Prostate gland (tissue), 2 donors: ENCODE data around the gene ELF2. TPM values are rescaled to one million over a fixed set of nuclear protein-coding genes. Genes with fewer than 3 reads are reported as not detected.
A peak's percentile ranks its signal among the peaks of the same experiment; 100 is the strongest.

ENCODE experiments used
- DNase-seq: peaks from one replicate; pipeline ENCODE4 v3.0.0-alpha.2; 2019; ENCODE audit warnings: low spot score
- H3K27ac ChIP-seq, 2 donors: fragments of 200-600 bp; sonication (generic); 2 replicates each; pipeline ENCODE4 v1.5.1; 2017 to 2019
- H3K27me3 ChIP-seq: fragments of 200-600 bp; sonication (generic); replicated peaks from 2 replicates; pipeline ENCODE4 v1.5.1; 2019; ENCODE audit not compliant: insufficient read depth
- H3K36me3 ChIP-seq, 2 donors: fragments of 200-600 bp; sonication (generic); 1 replicate in 1 of 2; 2 replicates in 1 of 2; pipeline versions ENCODE4 v1.5.1 to v1.8.1; 2017 to 2019
- H3K4me1 ChIP-seq: fragments of 200-600 bp; sonication (generic); replicated peaks from 2 replicates; pipeline ENCODE4 v1.5.1; 2019
- H3K4me3 ChIP-seq, 2 donors: fragments of 200-600 bp; sonication (generic); 2 replicates each; pipeline ENCODE4 v1.5.1; 2017 to 2019
- H3K9me3 ChIP-seq: fragments of 200-600 bp; sonication (generic); 2 replicates; pipeline ENCODE4 v1.5.1; 2017
- POLR2A ChIP-seq: fragments of 450-650 bp; IDR thresholded peaks from one replicate; pipeline ENCODE4 v1.6.1; 2016; ENCODE audit warnings: antibody characterized with exemption, mild to moderate bottlenecking
- POLR2AphosphoS5 ChIP-seq: sonication (generic); formaldehyde crosslinking; IDR thresholded peaks from one replicate; pipeline ENCODE4 v1.6.1; 2017; ENCODE audit warnings: antibody characterized with exemption
- WGBS: methylation state at CpG from one replicate; pipeline ENCODE4 v1.1.5; 2018; 5-methylcytosine and 5-hydroxymethylcytosine counted together
- intact Hi-C: fragments of 100-400 bp; cut with DNase I; formaldehyde crosslinking; loops from one replicate; pipeline ENCODE4 v1.14.2; 2022
- total RNA-seq, 2 donors: library from RNA; depleted of rRNA; stranded (reverse); fragments of >200 nt; gene quantifications; one replicate each; pipeline ENCODE4 v1.1.0, GENCODE V29; 2016
- TF ChIP-seq, protein P1 (sequence below), 4 experiments: fragments of 200-600 bp in 2 of 4; fragments of 450-650 bp in 2 of 4; sonication (generic) in 2 of 4; IDR thresholded peaks; 1 replicate in 3 of 4; 2 replicates in 1 of 4; pipeline ENCODE4 v1.5.1; 2016 to 2019; ENCODE audit warnings: antibody characterized with exemption in 4 of 4, mild to moderate bottlenecking in 2 of 4, moderate library complexity in 2 of 4

Gene ELF2
- total RNA-seq, 2 donors from 2014 or later, result 53.2 to 61.7 TPM

DNA sequence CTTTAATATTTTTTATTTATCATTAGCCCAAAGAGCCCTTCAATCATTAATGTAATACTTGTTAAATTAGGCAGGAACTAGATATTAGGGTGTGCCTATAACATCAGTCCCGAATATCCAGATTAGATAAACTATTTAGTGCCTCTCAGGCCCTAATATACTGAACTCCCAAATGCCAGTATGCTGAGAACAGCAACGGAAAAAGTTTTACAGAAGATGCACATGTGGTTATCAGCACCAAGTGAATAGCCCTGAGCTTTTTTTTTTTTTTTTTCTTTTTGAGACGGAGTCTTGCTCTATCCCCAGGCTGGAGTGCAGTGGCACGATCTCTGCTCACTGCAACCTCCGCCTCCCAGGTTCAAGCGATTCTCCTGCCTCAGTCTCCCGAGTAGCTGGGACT lies 13.0 kb upstream of the ELF2 start:
- no peak for DNase-seq
- Histone ChIP-seq H3K36me3 (no peaks in the 10 kb centered on the region), H3K27me3 (no peaks in the 10 kb centered on the region), H3K27ac (no peak overlapping the region), H3K4me3 (no peak overlapping the region), H3K4me1 (no peaks in the 10 kb centered on the region), H3K9me3 (no peaks in the 10 kb centered on the region)
- intact Hi-C loops, result no loop called here
- WGBS, result 89% methylated on average over 7 of the region's 7 CpGs
- TF ChIP-seq POLR2A (no peak), POLR2AphosphoS5 (no peak)
- TF ChIP-seq, protein P1, sequence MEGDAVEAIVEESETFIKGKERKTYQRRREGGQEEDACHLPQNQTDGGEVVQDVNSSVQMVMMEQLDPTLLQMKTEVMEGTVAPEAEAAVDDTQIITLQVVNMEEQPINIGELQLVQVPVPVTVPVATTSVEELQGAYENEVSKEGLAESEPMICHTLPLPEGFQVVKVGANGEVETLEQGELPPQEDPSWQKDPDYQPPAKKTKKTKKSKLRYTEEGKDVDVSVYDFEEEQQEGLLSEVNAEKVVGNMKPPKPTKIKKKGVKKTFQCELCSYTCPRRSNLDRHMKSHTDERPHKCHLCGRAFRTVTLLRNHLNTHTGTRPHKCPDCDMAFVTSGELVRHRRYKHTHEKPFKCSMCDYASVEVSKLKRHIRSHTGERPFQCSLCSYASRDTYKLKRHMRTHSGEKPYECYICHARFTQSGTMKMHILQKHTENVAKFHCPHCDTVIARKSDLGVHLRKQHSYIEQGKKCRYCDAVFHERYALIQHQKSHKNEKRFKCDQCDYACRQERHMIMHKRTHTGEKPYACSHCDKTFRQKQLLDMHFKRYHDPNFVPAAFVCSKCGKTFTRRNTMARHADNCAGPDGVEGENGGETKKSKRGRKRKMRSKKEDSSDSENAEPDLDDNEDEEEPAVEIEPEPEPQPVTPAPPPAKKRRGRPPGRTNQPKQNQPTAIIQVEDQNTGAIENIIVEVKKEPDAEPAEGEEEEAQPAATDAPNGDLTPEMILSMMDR (IDR thresholded peaks at IDR 0.05), result no peak

- TF ChIP-seq POLR2AphosphoS5 (no peak), POLR2A (no peak)
- TF ChIP-seq, protein P1 (IDR thresholded peaks at IDR 0.05), result no peak
- Histone ChIP-seq H3K27ac (no peak overlapping the region), H3K4me3 (no peak overlapping the region), H3K36me3 (no peaks in the 10 kb centered on the region), H3K27me3 (no peaks in the 10 kb centered on the region), H3K9me3 (no peaks in the 10 kb centered on the region), H3K4me1 (no peaks in the 10 kb centered on the region)
- intact Hi-C loops, result no loop called here
- 92% methylated on average over 2 of the region's 2 CpGs for WGBS
- no peak for DNase-seq
These were observed 12.4 kb upstream of the ELF2 start for GRCh38 chr4:139189417-139189749.

GRCh38 chr4:139188648-139189416 lies 11.8 kb upstream of the ELF2 start:
- 87% methylated on average over 9 of the region's 9 CpGs for WGBS
- intact Hi-C loops, result no loop called here

GRCh38 chr4:139184129-139184528 lies 7.1 kb upstream of the ELF2 start:
- H3K27me3 ChIP-seq, result no peaks in the 10 kb centered on the region
- H3K9me3 ChIP-seq, result no peaks in the 10 kb centered on the region
- TF ChIP-seq, protein P1 (IDR thresholded peaks at IDR 0.05), result peak in 1 of 4 experiments; percentile 23
- TF ChIP-seq POLR2AphosphoS5, result no peak
- no peak for DNase-seq
- no peak overlapping the region for H3K27ac ChIP-seq
- H3K36me3 ChIP-seq, result no peaks in the 10 kb centered on the region
- no peak overlapping the region for H3K4me3 ChIP-seq
- intact Hi-C loops, result no loop called here
- H3K4me1 ChIP-seq, result no peaks in the 10 kb centered on the region

More at GRCh38 chr4:139188648-139189416, 11.8 kb upstream of the ELF2 start:
- no peaks in the 10 kb centered on the region for H3K27me3 ChIP-seq
- no peaks in the 10 kb centered on the region for H3K36me3 ChIP-seq
- no peak for TF ChIP-seq POLR2A
- no peak for TF ChIP-seq POLR2AphosphoS5
- TF ChIP-seq, protein P1 (IDR thresholded peaks at IDR 0.05), result no peak
- no peaks in the 10 kb centered on the region for H3K9me3 ChIP-seq
- H3K4me1 ChIP-seq, result no peaks in the 10 kb centered on the region
- H3K27ac ChIP-seq, result no peak overlapping the region
- no peak for DNase-seq
- no peak overlapping the region for H3K4me3 ChIP-seq
